GM23338 (cell line): ENCODE data around the gene LINC00632. TPM values are rescaled to one million over a fixed set of nuclear protein-coding genes. Genes with fewer than 3 reads are reported as not detected.

Experiments
- ATAC-seq: fragments of 200-7000 bp; cut with Tn5 transposase; 3 replicates; pipeline ENCODE4 v1.9.1; 2020
- DNase-seq: peaks from one replicate; pipeline ENCODE4 v3.0.0-alpha.2; 2015; ENCODE audit warnings: low spot score
- H2AFZ ChIP-seq: fragments of 200-600 bp; sonication (generic); 2 replicates; pipeline ENCODE4 v1.8.0; 2016; ENCODE audit warnings: antibody characterized with exemption, mild to moderate bottlenecking, moderate library complexity
- H3F3A ChIP-seq: fragments of 200-600 bp; sonication (generic); replicated peaks from 2 replicates; pipeline ENCODE4 v1.8.0; 2017; ENCODE audit warnings: antibody characterized with exemption, mixed run types, low read depth
- H3K27ac ChIP-seq: fragments of 200-600 bp; sonication (generic); 2 replicates; pipeline ENCODE4 v1.6.1; 2016; ENCODE audit warnings: low read depth
- H3K27me3 ChIP-seq: fragments of 200-600 bp; sonication (generic); 2 replicates; pipeline ENCODE4 v1.8.0; 2016; ENCODE audit warnings: mild to moderate bottlenecking, mixed run types, moderate library complexity; ENCODE audit not compliant: insufficient read depth
- H3K36me3 ChIP-seq: fragments of 200-600 bp; sonication (generic); 2 replicates; pipeline ENCODE4 v1.8.0; 2016; ENCODE audit warnings: mild to moderate bottlenecking; ENCODE audit not compliant: insufficient read depth
- H3K4me1 ChIP-seq: fragments of 200-600 bp; sonication (generic); 2 replicates; pipeline ENCODE4 v1.8.0; 2016; ENCODE audit warnings: mild to moderate bottlenecking, moderate library complexity; ENCODE audit not compliant: insufficient read depth
- H3K4me2 ChIP-seq: fragments of 200-600 bp; sonication (generic); 2 replicates; pipeline ENCODE4 v1.7.1; 2017; ENCODE audit warnings: mixed run types
- H3K4me3 ChIP-seq: fragments of 200-600 bp; sonication (generic); 2 replicates; pipeline ENCODE4 v1.6.1; 2016; ENCODE audit warnings: mixed run types
- H3K79me2 ChIP-seq: fragments of 200-600 bp; sonication (generic); replicated peaks from 2 replicates; pipeline ENCODE4 v1.8.0; 2017; ENCODE audit warnings: mild to moderate bottlenecking; ENCODE audit not compliant: insufficient read depth
- H3K9me2 ChIP-seq: fragments of 200-600 bp; sonication (generic); 2 replicates; pipeline ENCODE4 v1.8.0; 2017; ENCODE audit not compliant: insufficient read depth
- H4K20me1 ChIP-seq: fragments of 200-600 bp; sonication (generic); replicated peaks from 2 replicates; pipeline ENCODE4 v1.8.0; 2017; ENCODE audit warnings: mild to moderate bottlenecking; ENCODE audit not compliant: insufficient read depth
- H3K27ac Mint-ChIP-seq: 2 replicates; pipeline ENCODE4 v1.8.0; 2020; ENCODE audit warnings: inconsistent platforms, mild to moderate bottlenecking, moderate library complexity, mixed read lengths
- H3K27me3 Mint-ChIP-seq: 3 replicates; pipeline ENCODE4 v1.8.0; 2022; ENCODE audit warnings: low read depth, mild to moderate bottlenecking, moderate library complexity, mixed read lengths, inconsistent platforms; ENCODE audit not compliant: insufficient read depth, poor library complexity
- H3K36me3 Mint-ChIP-seq: 3 replicates; pipeline ENCODE4 v1.8.0; 2021; ENCODE audit warnings: low read depth, mild to moderate bottlenecking, inconsistent platforms, moderate library complexity, mixed read lengths
- H3K4me1 Mint-ChIP-seq: 3 replicates; pipeline ENCODE4 v1.8.0; 2020; ENCODE audit warnings: mild to moderate bottlenecking, inconsistent platforms, mixed read lengths
- H3K4me3 Mint-ChIP-seq: 3 replicates; pipeline ENCODE4 v1.8.0; 2021; ENCODE audit warnings: moderate library complexity, mild to moderate bottlenecking, inconsistent platforms, mixed read lengths
- H3K9me3 Mint-ChIP-seq: 3 replicates; pipeline ENCODE4 v1.8.0; 2020; ENCODE audit warnings: moderate library complexity, mild to moderate bottlenecking, inconsistent platforms, mixed read lengths
- CREB1 ChIP-seq: fragments of 250-450 bp; sonication (Bioruptor Pico); IDR thresholded peaks from 2 replicates; pipeline ENCODE4 v1.5.0; 2020; ENCODE audit warnings: low read depth, mild to moderate bottlenecking, moderate library complexity
- CTCF ChIP-seq, 2 experiments: fragments of 200-600 bp in 1 of 2; sonication (generic) in 1 of 2; conservative IDR thresholded peaks; 2 replicates each; pipeline versions ENCODE4 v1.5.1 to v1.6.1; 2016 to 2017; ENCODE audit warnings: antibody characterized with exemption in 2 of 2, low read depth in 2 of 2, mild to moderate bottlenecking in 2 of 2, moderate library complexity in 1 of 2
- ETS1 ChIP-seq: IDR thresholded peaks from 2 replicates; pipeline ENCODE4 v1.6.1; 2016; ENCODE audit warnings: antibody characterized with exemption
- EZH2 ChIP-seq: fragments of 200-600 bp; sonication (generic); IDR thresholded peaks from one replicate; pipeline ENCODE4 v1.8.0; 2017; ENCODE audit warnings: antibody characterized with exemption, mild to moderate bottlenecking, low read depth; ENCODE audit not compliant: unreplicated experiment
- EZH2phosphoT487 ChIP-seq: fragments of 200-600 bp; sonication (generic); IDR thresholded peaks from one replicate; pipeline ENCODE4 v1.8.1; 2018; ENCODE audit warnings: antibody characterized with exemption; ENCODE audit not compliant: unreplicated experiment
- JUNB ChIP-seq: IDR thresholded peaks from one replicate; pipeline ENCODE4 v1.6.1; 2016; ENCODE audit warnings: antibody characterized with exemption; ENCODE audit not compliant: unreplicated experiment
- NANOG ChIP-seq: IDR thresholded peaks from 2 replicates; pipeline ENCODE4 v1.6.1; 2016; ENCODE audit warnings: antibody characterized with exemption, borderline replicate concordance
- POLR2AphosphoS5 ChIP-seq: IDR thresholded peaks from 2 replicates; pipeline ENCODE4 v1.6.1; 2016; ENCODE audit warnings: antibody characterized with exemption, low read depth
- REST ChIP-seq: IDR thresholded peaks from one replicate; pipeline ENCODE4 v1.6.1; 2018; ENCODE audit warnings: antibody characterized with exemption; ENCODE audit not compliant: unreplicated experiment
- STAT1 ChIP-seq: IDR thresholded peaks from one replicate; pipeline ENCODE4 v1.6.1; 2016; ENCODE audit warnings: antibody characterized with exemption; ENCODE audit not compliant: unreplicated experiment
- ZNF114 ChIP-seq: fragments of 250-450 bp; sonication (Bioruptor Pico); IDR thresholded peaks from 2 replicates; pipeline ENCODE4 v1.5.0; 2020; ENCODE audit warnings: mild to moderate bottlenecking, moderate library complexity
- ZNF331 ChIP-seq: fragments of 250-450 bp; sonication (Bioruptor Pico); IDR thresholded peaks from 2 replicates; pipeline ENCODE4 v1.5.0; 2020; ENCODE audit warnings: low read depth, mild to moderate bottlenecking, moderate library complexity
- ZNF462 ChIP-seq: fragments of 250-450 bp; sonication (Bioruptor Pico); IDR thresholded peaks from 2 replicates; pipeline ENCODE4 v1.5.0; 2020; ENCODE audit warnings: mild to moderate bottlenecking, moderate library complexity
- polyA plus RNA-seq: library from polyadenylated mRNA; unstranded; fragments of >200 nt; fragmentation: Nextera tagmentation; extraction: Ambion mirVana; gene quantifications from 2 replicates; pipeline ENCODE4 v1.2.1, GENCODE V29; 2016
- total RNA-seq: library from RNA; depleted of rRNA; stranded (reverse); fragments of >200 nt; shearing (Covaris generic); gene quantifications from 2 replicates; pipeline ENCODE4 v1.2.3, GENCODE V29; 2014

LINC00632 gene
- total and polyA plus RNA-seq, 2 experiments from 2014 or later, result 10.9 to 25.2 TPM

GRCh38 chrX:140836874-140837273, 127.3 kb downstream of the LINC00632 start:
- TF ChIP-seq ZNF331 (CRISPR knock-in tag) (no peak), ZNF114 (CRISPR knock-in tag) (no peak), REST (no peak), EZH2 (no peak), JUNB (no peak), NANOG (no peak), EZH2phosphoT487 (no peak), POLR2AphosphoS5 (no peak), CTCF (conservative IDR thresholded peaks at IDR 0.05; ENCODE audit: low read depth in 2 of 2) (no peak), CREB1 (CRISPR knock-in tag) (no peak), STAT1 (no peak), ZNF462 (CRISPR knock-in tag) (no peak), ETS1 (no peak)
- H3K4me3 ChIP-seq, result no peak overlapping the region
- no peak for DNase-seq
- Mint-ChIP-seq H3K27me3 (no peaks in the 10 kb centered on the region), H3K4me1 (no peaks in the 10 kb centered on the region), H3K9me3 (no peaks in the 10 kb centered on the region), H3K27ac (no peak overlapping the region), H3K4me3 (no peak overlapping the region), H3K36me3 (no peaks in the 10 kb centered on the region)
- H3K36me3 ChIP-seq, result no peaks in the 10 kb centered on the region
- H3K79me2 ChIP-seq, result no peaks in the 10 kb centered on the region
- ATAC-seq, result no peak
- no peaks in the 10 kb centered on the region for H4K20me1 ChIP-seq
- H3F3A ChIP-seq, result no peaks in the 10 kb centered on the region
- H3K4me1 ChIP-seq, result no peaks in the 10 kb centered on the region
- no peaks in the 10 kb centered on the region for H3K27me3 ChIP-seq
- H3K27ac ChIP-seq, result no peak overlapping the region
- H3K9me2 ChIP-seq, result no peaks in the 10 kb centered on the region
- H2AFZ ChIP-seq, result no peak overlapping the region
- H3K4me2 ChIP-seq, result no peak overlapping the region
